H9 (cell line): ENCODE measurements around the gene ZNF101. TPM values are rescaled to one million over a fixed set of nuclear protein-coding genes. Genes with fewer than 3 reads are reported as not detected.

Source experiments
- DNase-seq: peaks from one replicate; pipeline ENCODE4 v3.0.0-alpha.2; 2017
- H2AFZ ChIP-seq: one replicate; pipeline ENCODE4 v1.6.1; 2013; ENCODE audit warnings: mild to moderate bottlenecking, low read length, control low read depth, moderate library complexity
- H2AK5ac ChIP-seq: 2 replicates; pipeline ENCODE4 v1.6.1; 2013; ENCODE audit warnings: low read length, control low read depth, mixed read lengths; ENCODE audit not compliant: insufficient read length
- H2BK120ac ChIP-seq: one replicate; pipeline ENCODE4 v1.6.1; 2013; ENCODE audit warnings: low read depth, mild to moderate bottlenecking, low read length, control low read depth, inconsistent platforms; ENCODE audit not compliant: poor library complexity, severe bottlenecking
- H2BK12ac ChIP-seq: 2 replicates; pipeline ENCODE4 v1.6.1; 2013; ENCODE audit warnings: low read length, control low read depth, mixed read lengths, low read depth; ENCODE audit not compliant: insufficient read length
- H2BK15ac ChIP-seq: 2 replicates; pipeline ENCODE4 v1.6.1; 2013; ENCODE audit warnings: low read depth, low read length, control low read depth
- H2BK20ac ChIP-seq: one replicate; pipeline ENCODE4 v1.6.1; 2013; ENCODE audit warnings: low read depth, mild to moderate bottlenecking, low read length, control low read depth, inconsistent platforms; ENCODE audit not compliant: poor library complexity, severe bottlenecking
- H2BK5ac ChIP-seq: 2 replicates; pipeline ENCODE4 v1.6.1; 2013; ENCODE audit warnings: low read length, control low read depth, mixed read lengths; ENCODE audit not compliant: insufficient read length
- H3K14ac ChIP-seq: 2 replicates; pipeline ENCODE4 v1.6.1; 2013; ENCODE audit warnings: low read length, control low read depth; ENCODE audit not compliant: insufficient read depth
- H3K18ac ChIP-seq: 2 replicates; pipeline ENCODE4 v1.6.1; 2013; ENCODE audit warnings: low read depth, mild to moderate bottlenecking, mixed read lengths, low read length, control low read depth; ENCODE audit not compliant: insufficient read length
- H3K23ac ChIP-seq: 2 replicates; pipeline ENCODE4 v1.6.1; 2013; ENCODE audit warnings: low read length, control low read depth, mixed read lengths, low read depth; ENCODE audit not compliant: insufficient read length
- H3K23me2 ChIP-seq: 2 replicates; pipeline ENCODE4 v1.6.1; 2013; ENCODE audit warnings: low read depth, mild to moderate bottlenecking, mixed read lengths, low read length, control low read depth; ENCODE audit not compliant: insufficient read length, poor library complexity, severe bottlenecking
- H3K27ac ChIP-seq: 2 replicates; pipeline ENCODE4 v1.5.1; 2013; ENCODE audit warnings: low read length, control low read depth, mixed read lengths, low read depth; ENCODE audit not compliant: insufficient read length
- H3K27me3 ChIP-seq: 2 replicates; pipeline ENCODE4 v1.6.1; 2013; ENCODE audit warnings: low read length, control low read depth, inconsistent platforms; ENCODE audit not compliant: insufficient read depth
- H3K4ac ChIP-seq: 2 replicates; pipeline ENCODE4 v1.6.1; 2013; ENCODE audit warnings: low read depth, mild to moderate bottlenecking, control low read depth, inconsistent platforms, low read length, moderate library complexity
- H3K4me1 ChIP-seq: 2 replicates; pipeline ENCODE4 v1.6.1; 2013; ENCODE audit warnings: low read length, control low read depth, inconsistent platforms; ENCODE audit not compliant: insufficient read depth
- H3K4me2 ChIP-seq: 2 replicates; pipeline ENCODE4 v1.6.1; 2013; ENCODE audit warnings: low read length, control low read depth, mixed read lengths; ENCODE audit not compliant: insufficient read length, insufficient read depth
- H3K56ac ChIP-seq: 2 replicates; pipeline ENCODE4 v1.6.1; 2013; ENCODE audit warnings: low read depth, mild to moderate bottlenecking, mixed read lengths, low read length, control low read depth; ENCODE audit not compliant: insufficient read length
- H3K79me1 ChIP-seq: 2 replicates; pipeline ENCODE4 v1.6.1; 2013; ENCODE audit warnings: low read depth, mild to moderate bottlenecking, moderate library complexity, low read length, control low read depth, inconsistent platforms; ENCODE audit not compliant: insufficient read depth, poor library complexity, severe bottlenecking
- H3K79me2 ChIP-seq: 2 replicates; pipeline ENCODE4 v1.6.1; 2013; ENCODE audit warnings: low read length, control low read depth, inconsistent platforms; ENCODE audit not compliant: insufficient read depth
- H3K9ac ChIP-seq: 2 replicates; pipeline ENCODE4 v1.6.1; 2013; ENCODE audit warnings: low read length, control low read depth, mixed read lengths; ENCODE audit not compliant: insufficient read length; ENCODE audit errors: extremely low read depth
- H3K9me3 ChIP-seq: one replicate; pipeline ENCODE4 v1.6.1; 2013; ENCODE audit warnings: low read depth, low read length, inconsistent platforms; ENCODE audit not compliant: control insufficient read depth
- H3T11ph ChIP-seq: one replicate; pipeline ENCODE4 v1.6.1; 2013; ENCODE audit warnings: mild to moderate bottlenecking, low read length, control low read depth, inconsistent platforms
- H4K20me1 ChIP-seq: one replicate; pipeline ENCODE4 v1.6.1; 2013; ENCODE audit not compliant: control insufficient read depth, insufficient read length, insufficient read depth
- H4K5ac ChIP-seq: 2 replicates; pipeline ENCODE4 v1.6.1; 2013; ENCODE audit warnings: low read depth, mild to moderate bottlenecking, mixed read lengths, low read length, control low read depth; ENCODE audit not compliant: insufficient read length
- H4K8ac ChIP-seq: replicated peaks from 2 replicates; pipeline ENCODE4 v1.6.1; 2013; ENCODE audit warnings: low read length, control low read depth, mixed read lengths, low read depth; ENCODE audit not compliant: insufficient read length
- H4K91ac ChIP-seq: 2 replicates; pipeline ENCODE4 v1.6.1; 2013; ENCODE audit warnings: low read depth, mild to moderate bottlenecking, moderate library complexity, mixed read lengths, low read length, control low read depth; ENCODE audit not compliant: insufficient read length
- H3K27ac Mint-ChIP-seq, 3 experiments: 2 replicates in 2 of 3; 3 replicates in 1 of 3; pipeline ENCODE4 v1.8.0; 2020 to 2021; ENCODE audit warnings: mixed read lengths in 3 of 3, mild to moderate bottlenecking in 1 of 3, moderate library complexity in 1 of 3
- H3K27me3 Mint-ChIP-seq: 2 replicates; pipeline ENCODE4 v1.8.0; 2021; ENCODE audit warnings: low read depth, mild to moderate bottlenecking, moderate library complexity, mixed read lengths
- H3K36me3 Mint-ChIP-seq, 3 experiments: 2 replicates in 2 of 3; 3 replicates in 1 of 3; pipeline ENCODE4 v1.8.0; 2020 to 2021; ENCODE audit warnings: low read depth in 3 of 3, mixed read lengths in 3 of 3; ENCODE audit not compliant: insufficient read depth in 1 of 3
- H3K4me1 Mint-ChIP-seq, 2 experiments: 2 replicates each; pipeline ENCODE4 v1.8.0; 2020; ENCODE audit warnings: mixed read lengths in 2 of 2
- H3K4me3 Mint-ChIP-seq, 2 experiments: 2 replicates in 1 of 2; 3 replicates in 1 of 2; pipeline ENCODE4 v1.8.0; 2020 to 2021; ENCODE audit warnings: mild to moderate bottlenecking in 2 of 2, mixed read lengths in 2 of 2, moderate library complexity in 1 of 2
- H3K9me3 Mint-ChIP-seq, 2 experiments: 2 replicates in 1 of 2; 3 replicates in 1 of 2; pipeline ENCODE4 v1.8.0; 2020; ENCODE audit warnings: mild to moderate bottlenecking in 2 of 2, mixed read lengths in 2 of 2, moderate library complexity in 1 of 2
- WGBS: extraction: QIAGEN DNeasy Blood & Tissue Kit; methylation state at CpG from one replicate; pipeline ENCODE4 v1.1.7; 2013; ENCODE audit warnings: missing lambda C conversion rate, low lambda C conversion rate, mixed read lengths; ENCODE audit not compliant: insufficient read length; ENCODE audit errors: extremely low coverage; 5-methylcytosine and 5-hydroxymethylcytosine counted together
- total RNA-seq: library from RNA; stranded (reverse); gene quantifications from 2 replicates; pipeline ENCODE4 v1.2.1, GENCODE V29; 2021
- TF ChIP-seq, protein P1 (sequence below): fragments of 200-600 bp; sonication (generic); conservative IDR thresholded peaks from 3 replicates; pipeline ENCODE4 v1.8.0; 2021; ENCODE audit warnings: antibody characterized with exemption, mild to moderate bottlenecking

Gene ZNF101
- total RNA-seq, 1 experiment from 2014 or later: 46.9 TPM

DNA sequence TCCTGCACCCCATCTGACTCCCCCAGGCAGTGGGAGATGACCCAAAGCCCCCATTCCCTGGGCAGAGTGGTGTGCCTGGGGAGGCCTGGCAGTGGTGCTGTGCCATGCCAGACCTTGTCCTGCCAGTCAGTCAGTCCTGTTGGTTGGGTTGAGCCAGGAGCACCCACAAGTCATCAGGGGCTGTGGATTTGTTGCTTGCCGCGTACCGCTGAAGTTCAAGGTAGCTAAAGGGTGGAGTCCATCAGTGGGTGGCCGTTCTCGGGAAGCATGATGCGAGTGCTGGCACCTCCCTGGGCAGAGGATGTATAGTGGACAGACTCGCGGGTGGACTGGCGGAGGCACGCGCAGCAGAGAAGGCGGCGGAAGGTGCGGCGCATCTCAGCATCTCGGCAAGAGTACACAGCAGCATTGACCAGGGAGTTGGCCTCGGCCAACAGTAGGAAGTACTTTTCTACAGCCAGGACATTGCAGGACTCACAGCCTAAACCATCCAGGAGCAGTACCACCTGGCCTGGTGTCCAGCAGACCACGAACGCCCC is 44.5 kb upstream of the ZNF101 start:
- no peaks in the 10 kb centered on the region for H3K9me3 Mint-ChIP-seq
- peaks cover 2% of the 10 kb centered on the region; the same call in 1 of the 2 replicates for H3K79me2 ChIP-seq
- no peak overlapping the region for H2BK20ac ChIP-seq
- H2AK5ac ChIP-seq: no peak overlapping the region
- no peak overlapping the region for H3K4ac ChIP-seq
- H2AFZ ChIP-seq: no peak overlapping the region
- no peak overlapping the region for H3K56ac ChIP-seq
- no peak overlapping the region for H3K4me2 ChIP-seq
- peaks cover 2% of the 10 kb centered on the region for H4K20me1 ChIP-seq
- no peak overlapping the region for H4K5ac ChIP-seq
- peaks cover 3% of the 10 kb centered on the region; the same call in 1 of the 2 replicates for H3K4me1 ChIP-seq
- H3K23me2 ChIP-seq: peaks cover 10% of the 10 kb centered on the region
- H3K9ac ChIP-seq: no peak overlapping the region
- H2BK120ac ChIP-seq: no peak overlapping the region
- TF ChIP-seq, protein P1, sequence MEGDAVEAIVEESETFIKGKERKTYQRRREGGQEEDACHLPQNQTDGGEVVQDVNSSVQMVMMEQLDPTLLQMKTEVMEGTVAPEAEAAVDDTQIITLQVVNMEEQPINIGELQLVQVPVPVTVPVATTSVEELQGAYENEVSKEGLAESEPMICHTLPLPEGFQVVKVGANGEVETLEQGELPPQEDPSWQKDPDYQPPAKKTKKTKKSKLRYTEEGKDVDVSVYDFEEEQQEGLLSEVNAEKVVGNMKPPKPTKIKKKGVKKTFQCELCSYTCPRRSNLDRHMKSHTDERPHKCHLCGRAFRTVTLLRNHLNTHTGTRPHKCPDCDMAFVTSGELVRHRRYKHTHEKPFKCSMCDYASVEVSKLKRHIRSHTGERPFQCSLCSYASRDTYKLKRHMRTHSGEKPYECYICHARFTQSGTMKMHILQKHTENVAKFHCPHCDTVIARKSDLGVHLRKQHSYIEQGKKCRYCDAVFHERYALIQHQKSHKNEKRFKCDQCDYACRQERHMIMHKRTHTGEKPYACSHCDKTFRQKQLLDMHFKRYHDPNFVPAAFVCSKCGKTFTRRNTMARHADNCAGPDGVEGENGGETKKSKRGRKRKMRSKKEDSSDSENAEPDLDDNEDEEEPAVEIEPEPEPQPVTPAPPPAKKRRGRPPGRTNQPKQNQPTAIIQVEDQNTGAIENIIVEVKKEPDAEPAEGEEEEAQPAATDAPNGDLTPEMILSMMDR: no peak
- H2BK5ac ChIP-seq: no peak overlapping the region
- no peak overlapping the region for H3K18ac ChIP-seq
- H3K27me3 Mint-ChIP-seq: peaks cover 10% of the 10 kb centered on the region
- no peak overlapping the region for H4K91ac ChIP-seq
- no peak overlapping the region for H2BK15ac ChIP-seq
- no peak overlapping the region for H3K4me3 Mint-ChIP-seq
- H3K4me1 Mint-ChIP-seq: peaks cover 19 to 23% of the 10 kb centered on the region in 2 experiments
- H3K79me1 ChIP-seq: no peaks in the 10 kb centered on the region
- H3K14ac ChIP-seq: no peak overlapping the region
- H3K23ac ChIP-seq: no peak overlapping the region
- H4K8ac ChIP-seq: no peak overlapping the region
- H2BK12ac ChIP-seq: no peak overlapping the region
- DNase-seq: no peak
- no CpG with 5 or more reads among the region's 19 CpGs for WGBS
- no peak overlapping the region for H3T11ph ChIP-seq
- H3K27me3 ChIP-seq: no peaks in the 10 kb centered on the region
- peaks cover 21 to 36% (median 27%) of the 10 kb centered on the region in 3 experiments; a peak in 6 of 7 replicates for H3K36me3 Mint-ChIP-seq
- no peaks in the 10 kb centered on the region for H3K9me3 ChIP-seq
- no peak overlapping the region for H3K27ac ChIP-seq
- no peak overlapping the region for H3K27ac Mint-ChIP-seq
